D721Med (cell line): ENCODE measurements around the gene LILRB3.
"Not testable (repeated sequence)": the region's sequence is repeated elsewhere in the genome, so short reads cannot be mapped to it uniquely, and the experiment has no call there.

ENCODE experiments used
- DNase-seq: peaks from one replicate; pipeline ENCODE4 v3.0.0; 2011; ENCODE audit warnings: low spot score; ENCODE audit not compliant: insufficient read length
- FAIRE-seq: peaks from 2 replicates; lab custom pipeline; 2011; peaks lifted over from hg19 to GRCh38; lab: Jason Lieb, UNC
- TF ChIP-seq, protein P1 (sequence below): IDR thresholded peaks from 2 replicates; pipeline ENCODE4 v1.5.1; 2012; ENCODE audit warnings: mild to moderate bottlenecking, control low read depth; ENCODE audit not compliant: insufficient read depth; ENCODE audit errors: missing control alignments

The LILRB3 gene

DNA sequence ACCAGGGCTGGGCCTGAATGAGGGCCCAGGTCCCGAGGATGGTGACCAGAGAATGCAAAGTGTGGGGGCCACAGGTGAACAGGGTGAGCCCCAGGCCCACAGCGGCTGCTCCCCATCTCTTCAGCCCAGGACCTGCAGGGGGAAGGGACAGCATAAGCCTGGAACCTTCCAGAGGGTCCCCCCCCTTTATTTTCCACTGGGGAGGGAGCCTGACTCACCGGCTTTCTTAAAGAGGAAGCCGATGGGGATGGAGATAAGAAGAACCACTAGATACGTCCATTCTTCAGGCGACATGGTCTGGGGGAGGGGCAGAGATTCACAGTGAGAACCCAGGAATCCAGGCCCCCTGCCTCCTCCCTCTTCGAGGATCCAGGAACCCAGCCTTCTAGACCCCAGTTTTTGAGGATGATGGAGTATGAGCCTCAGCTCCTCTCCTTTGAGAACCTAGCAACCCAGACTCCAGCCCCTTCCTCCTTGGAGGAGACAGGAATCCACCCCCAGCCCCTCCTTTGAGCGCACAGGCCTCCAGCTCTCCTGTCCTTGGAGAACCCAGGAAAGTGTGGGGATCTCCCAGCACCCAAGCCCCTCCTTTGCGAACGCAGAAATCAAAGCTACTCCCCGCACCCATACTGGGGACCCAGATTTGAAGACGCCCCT, 34.5 kb downstream of the LILRB3 start:
- FAIRE-seq, result no peak
- no peak for DNase-seq
- TF ChIP-seq, protein P1, sequence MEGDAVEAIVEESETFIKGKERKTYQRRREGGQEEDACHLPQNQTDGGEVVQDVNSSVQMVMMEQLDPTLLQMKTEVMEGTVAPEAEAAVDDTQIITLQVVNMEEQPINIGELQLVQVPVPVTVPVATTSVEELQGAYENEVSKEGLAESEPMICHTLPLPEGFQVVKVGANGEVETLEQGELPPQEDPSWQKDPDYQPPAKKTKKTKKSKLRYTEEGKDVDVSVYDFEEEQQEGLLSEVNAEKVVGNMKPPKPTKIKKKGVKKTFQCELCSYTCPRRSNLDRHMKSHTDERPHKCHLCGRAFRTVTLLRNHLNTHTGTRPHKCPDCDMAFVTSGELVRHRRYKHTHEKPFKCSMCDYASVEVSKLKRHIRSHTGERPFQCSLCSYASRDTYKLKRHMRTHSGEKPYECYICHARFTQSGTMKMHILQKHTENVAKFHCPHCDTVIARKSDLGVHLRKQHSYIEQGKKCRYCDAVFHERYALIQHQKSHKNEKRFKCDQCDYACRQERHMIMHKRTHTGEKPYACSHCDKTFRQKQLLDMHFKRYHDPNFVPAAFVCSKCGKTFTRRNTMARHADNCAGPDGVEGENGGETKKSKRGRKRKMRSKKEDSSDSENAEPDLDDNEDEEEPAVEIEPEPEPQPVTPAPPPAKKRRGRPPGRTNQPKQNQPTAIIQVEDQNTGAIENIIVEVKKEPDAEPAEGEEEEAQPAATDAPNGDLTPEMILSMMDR, result no peak

- TF ChIP-seq, protein P1, result no peak
- DNase-seq (no peak), FAIRE-seq (no peak)
These were observed 35.8 kb downstream of the LILRB3 start for GRCh38 chr19:54186934-54187381.

GRCh38 chr19:54186351-54186750, 36.5 kb downstream of the LILRB3 start:
- FAIRE-seq, result no peak

GRCh38 chr19:54183431-54183830, 39.4 kb downstream of the LILRB3 start:
- TF ChIP-seq, protein P1, result no peak
- FAIRE-seq (no peak), DNase-seq (no peak)

More at GRCh38 chr19:54186351-54186750, 36.5 kb downstream of the LILRB3 start:
- no peak for DNase-seq
- TF ChIP-seq, protein P1, result no peak

DNA sequence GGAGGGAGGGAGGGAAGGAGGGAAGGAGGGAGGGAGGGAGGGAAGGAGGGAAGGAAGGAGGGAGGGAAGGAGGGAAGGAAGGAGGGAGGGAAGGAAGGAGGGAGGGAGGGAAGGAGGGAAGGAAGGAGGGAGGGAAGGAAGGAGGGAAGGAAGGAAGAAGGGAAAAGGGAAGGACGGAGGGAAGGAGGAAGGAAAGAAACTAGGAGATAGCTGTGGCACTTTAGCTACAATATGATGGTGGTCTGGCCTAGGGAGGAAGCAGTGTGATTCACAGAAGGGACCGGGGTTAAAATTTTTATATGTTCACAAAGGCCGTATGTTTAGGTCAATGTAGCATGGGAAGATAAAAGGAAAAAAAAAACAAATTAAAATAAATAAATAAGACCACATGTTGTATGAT, 40.9 kb downstream of the LILRB3 start:
- DNase-seq, FAIRE-seq: not testable (repeated sequence)

DNA sequence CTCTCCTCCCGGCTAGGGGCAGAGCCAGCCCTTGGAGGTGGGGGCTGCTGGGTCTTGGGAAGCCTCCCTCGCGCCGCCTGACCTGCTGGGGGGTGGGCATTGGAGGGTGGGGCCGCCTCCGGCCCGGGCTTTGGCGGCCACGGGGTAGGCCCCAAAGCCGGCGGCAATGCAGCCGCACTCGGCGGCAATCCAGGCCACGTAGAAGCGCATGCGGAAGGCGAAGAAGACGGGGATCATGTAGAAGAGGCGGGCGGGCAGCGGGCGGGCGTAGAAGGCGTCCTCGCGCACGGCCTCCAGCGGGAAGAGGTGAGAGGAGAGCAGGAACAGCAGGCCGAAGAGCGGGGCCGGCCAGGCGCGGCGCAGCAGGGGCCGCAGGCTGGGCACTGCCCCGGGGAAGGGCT, 42.1 kb downstream of the LILRB3 start:
- TF ChIP-seq, protein P1, result no peak

GRCh38 chr19:54179921-54180461, 42.8 kb downstream of the LILRB3 start:
- no peak for FAIRE-seq
- DNase-seq, result no peak

More for the DNA sequence above, 42.1 kb downstream of the LILRB3 start:
- FAIRE-seq, result no peak
- no peak for DNase-seq

More at GRCh38 chr19:54179921-54180461, 42.8 kb downstream of the LILRB3 start:
- TF ChIP-seq, protein P1, result no peak
